Tibial nerve (tissue), 4 donors: ENCODE data around the gene ATRNL1. TPM values are rescaled to one million over a fixed set of nuclear protein-coding genes. Genes with fewer than 3 reads are reported as not detected.

Experiments
- DNase-seq, 2 donors: peaks; one replicate each; pipeline ENCODE4 v3.0.0-alpha.2; 2019; ENCODE audit warnings: low spot score in 2 of 2
- H3K27ac ChIP-seq, 4 donors: fragments of 200-600 bp; sonication (generic) in 3 of 4; one replicate each; pipeline ENCODE4 v1.5.1; 2017 to 2019; ENCODE audit warnings: mild to moderate bottlenecking in 1 of 4
- H3K27me3 ChIP-seq, 2 donors: fragments of 200-600 bp; sonication (generic) in 1 of 2; one replicate each; pipeline versions ENCODE4 v1.5.1 to v1.6.0; 2017 to 2019
- H3K36me3 ChIP-seq, 3 donors: fragments of 200-600 bp; sonication (generic); one replicate each; pipeline ENCODE4 v1.5.1; 2018 to 2019
- H3K4me1 ChIP-seq, 4 donors: fragments of 200-600 bp; sonication (generic) in 3 of 4; one replicate each; pipeline ENCODE4 v1.5.1; 2017 to 2019
- H3K4me3 ChIP-seq, 4 donors: fragments of 200-600 bp; sonication (generic) in 3 of 4; one replicate each; pipeline ENCODE4 v1.5.1; 2017 to 2019; ENCODE audit warnings: mild to moderate bottlenecking in 1 of 4, moderate library complexity in 1 of 4
- H3K9me3 ChIP-seq, 4 donors: fragments of 200-600 bp; sonication (generic) in 3 of 4; one replicate each; pipeline ENCODE4 v1.5.1; 2017 to 2019
- EP300 ChIP-seq, 2 donors: sonication (generic); formaldehyde crosslinking; IDR thresholded peaks; one replicate each; pipeline ENCODE4 v1.6.1; 2017; ENCODE audit warnings: antibody characterized with exemption in 2 of 2, mild to moderate bottlenecking in 1 of 2
- POLR2A ChIP-seq, 2 donors: fragments of 450-650 bp; IDR thresholded peaks; one replicate each; pipeline ENCODE4 v1.6.1; 2017; ENCODE audit warnings: antibody characterized with exemption in 2 of 2, mild to moderate bottlenecking in 2 of 2, moderate library complexity in 2 of 2
- WGBS, 2 donors: methylation state at CpG; one replicate each; pipeline ENCODE4 v1.1.5; 2018; 5-methylcytosine and 5-hydroxymethylcytosine counted together
- total RNA-seq, 4 donors: library from RNA; depleted of rRNA; stranded (reverse); fragments of >200 nt; gene quantifications; one replicate each; pipeline ENCODE4 v1.1.0, GENCODE V29; 2016
- TF ChIP-seq, protein P1 (sequence below), 5 experiments: fragments of 200-600 bp in 3 of 5; fragments of 450-650 bp in 2 of 5; sonication (generic) in 3 of 5; IDR thresholded peaks; one replicate each; pipeline ENCODE4 v1.5.1; 2016 to 2019; ENCODE audit warnings: antibody characterized with exemption in 5 of 5, mild to moderate bottlenecking in 3 of 5, moderate library complexity in 2 of 5

The ATRNL1 gene
- total RNA-seq, 4 donors from 2014 or later = 1.0 to 5.4 (median 2.7) TPM

DNA sequence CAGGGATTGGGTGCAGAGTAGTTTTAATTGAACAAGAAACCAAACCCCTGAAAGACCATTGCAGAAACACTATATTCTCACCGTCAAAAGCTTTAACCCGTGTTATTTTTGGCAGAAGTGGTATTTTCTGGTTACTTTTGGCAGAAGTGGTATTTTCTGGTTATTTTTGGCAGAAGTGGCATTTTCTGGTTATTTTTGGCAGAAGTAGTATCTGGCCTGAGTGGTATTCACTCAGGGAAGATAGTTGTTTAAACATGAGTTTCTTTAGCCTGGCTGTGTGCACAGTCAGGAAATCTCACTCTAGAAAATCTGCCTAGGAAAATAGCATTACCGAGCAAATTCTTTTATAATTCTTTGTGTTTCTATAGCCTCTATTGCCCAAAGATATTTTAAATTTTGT lies 857.2 kb downstream of the ATRNL1 start:
- H3K27ac ChIP-seq = no peak overlapping the region
- DNase-seq = no peak
- H3K4me1 ChIP-seq = peaks cover 0 to 11% (median 0%) of the 10 kb centered on the region in 4 donors
- WGBS, 2 donors = 31 to 37% methylated on average over 3 of the region's 3 CpGs
- TF ChIP-seq EP300 (IDR thresholded peaks at IDR 0.05) = no peak
- TF ChIP-seq, protein P1, sequence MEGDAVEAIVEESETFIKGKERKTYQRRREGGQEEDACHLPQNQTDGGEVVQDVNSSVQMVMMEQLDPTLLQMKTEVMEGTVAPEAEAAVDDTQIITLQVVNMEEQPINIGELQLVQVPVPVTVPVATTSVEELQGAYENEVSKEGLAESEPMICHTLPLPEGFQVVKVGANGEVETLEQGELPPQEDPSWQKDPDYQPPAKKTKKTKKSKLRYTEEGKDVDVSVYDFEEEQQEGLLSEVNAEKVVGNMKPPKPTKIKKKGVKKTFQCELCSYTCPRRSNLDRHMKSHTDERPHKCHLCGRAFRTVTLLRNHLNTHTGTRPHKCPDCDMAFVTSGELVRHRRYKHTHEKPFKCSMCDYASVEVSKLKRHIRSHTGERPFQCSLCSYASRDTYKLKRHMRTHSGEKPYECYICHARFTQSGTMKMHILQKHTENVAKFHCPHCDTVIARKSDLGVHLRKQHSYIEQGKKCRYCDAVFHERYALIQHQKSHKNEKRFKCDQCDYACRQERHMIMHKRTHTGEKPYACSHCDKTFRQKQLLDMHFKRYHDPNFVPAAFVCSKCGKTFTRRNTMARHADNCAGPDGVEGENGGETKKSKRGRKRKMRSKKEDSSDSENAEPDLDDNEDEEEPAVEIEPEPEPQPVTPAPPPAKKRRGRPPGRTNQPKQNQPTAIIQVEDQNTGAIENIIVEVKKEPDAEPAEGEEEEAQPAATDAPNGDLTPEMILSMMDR (IDR thresholded peaks at IDR 0.05) = no peak
- no peak for TF ChIP-seq POLR2A (IDR thresholded peaks at IDR 0.05)
- no peaks in the 10 kb centered on the region for H3K36me3 ChIP-seq
- no peaks in the 10 kb centered on the region for H3K27me3 ChIP-seq
- no peaks in the 10 kb centered on the region for H3K9me3 ChIP-seq
- no peak overlapping the region for H3K4me3 ChIP-seq

DNA sequence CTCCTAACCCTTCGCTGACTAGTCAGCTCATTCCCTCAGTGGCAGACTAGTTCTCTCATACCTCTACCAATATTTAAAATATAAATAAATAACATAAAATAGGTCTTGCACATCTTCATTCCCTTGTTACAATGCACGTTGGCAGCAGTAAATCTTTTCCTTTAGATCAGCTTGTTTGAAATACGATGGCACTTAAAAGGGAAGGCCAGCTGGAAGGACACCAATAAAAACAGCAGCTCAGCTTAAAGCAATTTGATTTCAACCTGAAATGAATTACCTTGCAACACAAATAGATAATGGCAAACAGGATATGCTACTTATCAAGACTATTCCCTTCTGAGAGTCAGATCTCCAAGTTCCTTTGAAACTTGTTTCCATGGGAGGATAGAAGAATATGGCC lies 858.1 kb downstream of the ATRNL1 start:
- no peak overlapping the region for H3K4me3 ChIP-seq
- no peaks in the 10 kb centered on the region for H3K27me3 ChIP-seq
- H3K36me3 ChIP-seq = no peaks in the 10 kb centered on the region
- TF ChIP-seq POLR2A (IDR thresholded peaks at IDR 0.05) = no peak
- no peak for TF ChIP-seq EP300 (IDR thresholded peaks at IDR 0.05)
- TF ChIP-seq, protein P1 (IDR thresholded peaks at IDR 0.05) = no peak
- H3K27ac ChIP-seq = no peak overlapping the region
- peaks cover 0 to 11% (median 0%) of the 10 kb centered on the region in 4 donors for H3K4me1 ChIP-seq
- H3K9me3 ChIP-seq = no peaks in the 10 kb centered on the region
- no peak for DNase-seq
- WGBS, 2 donors = 62 to 73% methylated on average over 3 of the region's 3 CpGs

DNA sequence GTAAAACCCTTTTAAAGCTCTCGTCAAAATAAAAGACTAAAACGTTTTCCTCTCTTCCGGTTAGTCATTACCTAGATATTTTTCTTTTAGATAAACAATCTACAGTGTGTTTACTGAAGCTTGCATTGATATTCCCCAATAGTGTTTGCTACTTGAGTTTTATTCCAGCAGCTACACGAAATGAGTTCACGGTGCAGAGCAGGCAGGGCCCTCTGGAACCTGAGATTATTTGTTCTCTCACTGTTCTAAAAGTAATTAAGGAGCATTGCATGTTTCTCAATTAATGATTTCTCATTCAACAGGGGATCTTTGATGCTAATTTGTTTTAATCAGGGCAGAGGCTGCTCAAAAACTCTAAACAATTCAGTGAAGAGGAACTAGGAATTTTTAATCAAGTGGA lies 860.1 kb downstream of the ATRNL1 start:
- Histone ChIP-seq H3K27me3 (no peaks in the 10 kb centered on the region), H3K4me3 (no peak overlapping the region), H3K27ac (no peak overlapping the region), H3K4me1 (peaks cover 0 to 11% (median 0%) of the 10 kb centered on the region in 4 donors), H3K36me3 (no peaks in the 10 kb centered on the region), H3K9me3 (no peaks in the 10 kb centered on the region)
- no peak for DNase-seq
- TF ChIP-seq, protein P1 (IDR thresholded peaks at IDR 0.05) = no peak
- TF ChIP-seq POLR2A (IDR thresholded peaks at IDR 0.05) (no peak), EP300 (IDR thresholded peaks at IDR 0.05) (no peak)
- 86 to 87% methylated on average over 5 of the region's 5 CpGs for WGBS, 2 donors

DNA sequence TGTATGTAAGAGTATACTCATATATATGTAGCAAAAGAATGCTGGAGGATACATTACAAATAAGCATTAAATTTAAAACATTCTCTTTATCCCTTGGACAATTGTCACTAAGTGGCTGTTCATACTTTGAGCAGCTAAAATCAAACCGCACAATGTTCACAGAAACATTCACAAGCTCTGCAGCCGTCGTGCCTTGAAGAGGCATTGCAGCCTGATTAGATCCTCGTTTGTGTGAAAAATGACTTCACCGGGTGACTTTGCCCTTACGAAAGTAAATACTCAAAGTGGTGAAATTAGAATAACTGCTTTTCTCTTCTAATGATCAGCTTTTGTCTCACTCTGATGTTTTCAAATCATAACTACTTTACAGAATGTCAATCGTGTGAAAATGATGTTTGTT lies 860.8 kb downstream of the ATRNL1 start:
- H3K9me3 ChIP-seq = no peaks in the 10 kb centered on the region
- 82 to 86% methylated on average over 7 of the region's 7 CpGs for whole genome bisulfite sequencing, 2 donors
- H3K27me3 ChIP-seq = no peaks in the 10 kb centered on the region
- H3K27ac ChIP-seq = no peak overlapping the region
- no peaks in the 10 kb centered on the region for H3K36me3 ChIP-seq
- H3K4me1 ChIP-seq = peaks cover 0 to 11% (median 0%) of the 10 kb centered on the region in 4 donors
- no peak for DNase-seq
- TF ChIP-seq, protein P1 (IDR thresholded peaks at IDR 0.05) = no peak
- TF ChIP-seq POLR2A (IDR thresholded peaks at IDR 0.05) (no peak), EP300 (IDR thresholded peaks at IDR 0.05) (no peak)
- H3K4me3 ChIP-seq = no peak overlapping the region

DNA sequence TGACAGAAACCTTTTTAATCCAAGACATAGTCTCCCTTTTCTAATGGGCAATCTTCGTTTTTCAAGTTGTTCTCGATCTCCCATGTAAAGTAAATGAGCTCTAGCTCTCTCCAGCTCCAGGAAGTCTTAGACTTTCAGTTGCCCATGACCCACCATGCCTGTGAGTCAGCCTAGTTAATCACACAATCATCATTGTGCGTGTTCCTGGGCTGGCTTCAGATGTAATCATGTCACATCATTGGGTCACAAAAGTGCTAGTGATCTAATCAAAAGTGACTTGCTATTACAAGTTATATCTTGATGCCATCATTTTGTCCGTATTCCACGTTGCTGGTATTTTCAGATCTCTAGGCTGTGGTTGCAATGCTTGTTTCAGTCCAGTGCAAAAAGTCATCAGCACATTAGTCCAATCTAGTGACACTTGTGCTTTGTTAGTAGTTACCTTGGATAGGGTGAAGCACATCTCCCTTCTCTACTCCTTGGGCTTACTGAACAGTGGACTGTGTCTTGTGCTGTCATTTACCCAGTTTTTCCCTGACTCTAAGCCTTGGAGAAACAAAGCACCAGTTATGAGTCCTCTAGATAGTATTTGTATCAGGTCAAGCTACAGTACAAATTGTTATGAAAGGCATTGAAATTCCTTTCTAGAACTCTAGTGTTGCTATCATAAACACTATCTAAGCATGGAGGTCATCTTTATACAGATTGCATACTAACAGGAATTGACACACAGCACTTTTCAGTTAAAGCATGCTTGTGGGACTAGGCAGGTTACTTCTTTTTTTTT lies 863.3 kb downstream of the ATRNL1 start:
- Histone ChIP-seq H3K27me3 (no peaks in the 10 kb centered on the region), H3K36me3 (no peaks in the 10 kb centered on the region), H3K4me3 (no peak overlapping the region), H3K4me1 (no peaks in the 10 kb centered on the region), H3K27ac (no peak overlapping the region), H3K9me3 (no peaks in the 10 kb centered on the region)
- no peak for TF ChIP-seq EP300 (IDR thresholded peaks at IDR 0.05)
- no peak for TF ChIP-seq POLR2A (IDR thresholded peaks at IDR 0.05)
- TF ChIP-seq, protein P1 (IDR thresholded peaks at IDR 0.05) = no peak
- no peak for DNase-seq
- WGBS, 2 donors = 91 to 95% methylated on average over 5 of the region's 5 CpGs
